Anterior cingulate cortex (tissue), 58 donors: ENCODE data around the gene MBNL1.

Source experiments
- DNase-seq, 58 donors: peaks; one replicate each; lab custom pipeline; 2025; lab: John Stamatoyannopoulos, UW

The MBNL1 gene

DNA sequence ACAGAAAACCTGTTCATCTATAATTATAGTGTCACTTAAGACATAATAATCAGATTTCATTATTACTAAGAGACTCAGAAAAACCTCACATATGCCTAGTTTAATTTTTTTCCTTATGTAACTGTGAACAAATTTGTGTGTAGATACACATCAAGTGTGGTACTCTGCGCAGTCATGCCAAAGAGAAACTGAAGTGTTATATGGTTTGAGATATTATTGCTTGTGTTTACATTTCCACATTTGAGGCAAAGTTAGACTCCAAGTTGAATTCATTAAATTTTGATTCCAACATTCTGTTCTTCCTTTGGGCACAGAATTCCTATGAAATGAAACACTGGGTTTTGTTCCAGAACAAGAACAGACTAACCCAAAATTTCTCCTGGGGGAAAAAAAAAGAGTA is 2.2 kb downstream of the MBNL1 start:
- DNase-seq, result no peak

DNA sequence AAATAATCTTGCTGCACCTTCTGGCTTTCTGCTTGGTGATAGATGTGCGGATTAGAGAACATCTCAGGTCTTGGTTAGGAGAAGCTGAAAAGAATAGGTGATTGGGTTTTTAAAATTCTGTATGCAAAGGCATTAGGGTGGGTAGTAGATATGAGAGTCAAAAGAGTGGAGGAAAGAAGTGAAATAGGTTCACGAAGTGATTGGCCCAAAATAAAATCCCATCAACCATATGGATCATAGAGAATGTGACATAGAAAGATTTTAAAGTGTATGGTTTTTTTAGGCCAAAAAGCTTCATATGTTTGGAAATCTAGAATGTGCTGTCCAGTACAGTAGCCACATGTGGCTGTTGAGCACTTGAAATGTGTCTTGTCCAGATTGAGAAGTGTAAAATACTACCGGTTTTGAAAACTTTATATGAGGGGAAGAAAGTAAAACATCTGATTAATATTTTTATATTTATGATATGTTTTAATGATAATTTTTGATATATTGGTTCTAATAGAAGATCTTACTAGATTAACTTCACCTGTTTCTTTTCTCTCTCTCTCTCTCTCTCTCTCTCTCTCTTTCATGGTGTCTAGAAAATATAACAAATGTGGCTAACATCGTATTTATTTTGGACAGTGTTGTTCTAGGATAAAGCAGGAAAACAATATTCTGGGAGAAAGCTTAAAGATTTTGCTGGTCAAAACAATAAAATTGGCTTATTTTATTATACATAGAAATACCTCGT is 2.9 kb downstream of the MBNL1 start:
- DNase-seq, result no peak

GRCh38 chr3:152272771-152273242 is 4.1 kb downstream of the MBNL1 start:
- no peak for DNase-seq

GRCh38 chr3:152276681-152277080 is 8.0 kb downstream of the MBNL1 start:
- DNase-seq, result no peak

DNA sequence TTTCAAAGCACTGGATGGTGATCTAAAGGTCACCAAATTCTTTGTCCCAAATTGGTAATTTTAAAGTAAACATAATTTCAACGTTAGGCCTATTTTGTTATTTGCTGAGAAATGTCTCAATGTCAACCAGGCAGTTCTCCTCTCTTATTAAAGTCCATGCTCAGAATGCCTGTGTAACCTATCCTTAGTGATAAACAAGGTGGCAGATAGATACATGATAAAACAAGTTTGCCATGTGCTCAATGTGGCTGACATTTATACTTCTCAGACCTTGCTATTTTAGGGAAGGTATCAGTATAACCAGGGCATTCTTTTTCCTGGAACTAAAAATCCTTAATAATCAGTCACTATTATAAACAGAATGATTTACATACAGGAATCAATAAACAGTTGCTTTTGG is 8.5 kb downstream of the MBNL1 start:
- DNase-seq, result no peak

DNA sequence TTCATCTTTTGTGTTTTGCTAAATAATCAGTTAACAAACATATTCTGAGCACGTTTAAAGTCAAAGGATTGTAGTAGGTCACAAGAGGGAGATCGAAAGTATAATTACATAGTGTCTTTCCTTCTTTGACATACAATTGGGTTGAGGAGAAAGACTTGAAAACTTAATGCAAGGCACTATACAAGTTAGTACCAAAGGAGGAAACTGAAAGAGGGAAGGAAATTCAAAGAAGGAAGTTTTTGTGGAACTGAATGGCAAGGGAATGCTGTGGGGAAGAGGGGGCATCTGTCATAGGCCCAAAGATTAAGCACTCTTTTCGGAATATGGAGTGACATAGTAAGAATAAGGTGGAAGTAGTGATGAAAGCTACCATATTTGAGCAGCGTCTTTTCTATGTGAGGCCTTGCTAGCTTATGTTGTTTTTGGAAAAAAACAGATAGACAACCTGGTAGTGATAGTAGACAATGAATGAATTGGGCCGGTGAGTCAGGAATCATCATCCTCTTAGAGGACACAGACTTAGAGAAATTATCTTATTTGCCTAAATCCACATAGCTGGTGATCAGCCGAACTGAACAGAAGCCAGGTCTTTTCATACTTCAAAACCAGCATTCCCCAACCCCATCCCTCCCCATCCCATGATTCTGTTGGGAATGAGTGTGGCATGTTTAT is 10.2 kb downstream of the MBNL1 start:
- no peak for DNase-seq

- DNase-seq, result no peak
These were observed 10.8 kb downstream of the MBNL1 start for GRCh38 chr3:152279479-152279878.

GRCh38 chr3:152280539-152280938 is 11.8 kb downstream of the MBNL1 start:
- DNase-seq, result no peak

DNA sequence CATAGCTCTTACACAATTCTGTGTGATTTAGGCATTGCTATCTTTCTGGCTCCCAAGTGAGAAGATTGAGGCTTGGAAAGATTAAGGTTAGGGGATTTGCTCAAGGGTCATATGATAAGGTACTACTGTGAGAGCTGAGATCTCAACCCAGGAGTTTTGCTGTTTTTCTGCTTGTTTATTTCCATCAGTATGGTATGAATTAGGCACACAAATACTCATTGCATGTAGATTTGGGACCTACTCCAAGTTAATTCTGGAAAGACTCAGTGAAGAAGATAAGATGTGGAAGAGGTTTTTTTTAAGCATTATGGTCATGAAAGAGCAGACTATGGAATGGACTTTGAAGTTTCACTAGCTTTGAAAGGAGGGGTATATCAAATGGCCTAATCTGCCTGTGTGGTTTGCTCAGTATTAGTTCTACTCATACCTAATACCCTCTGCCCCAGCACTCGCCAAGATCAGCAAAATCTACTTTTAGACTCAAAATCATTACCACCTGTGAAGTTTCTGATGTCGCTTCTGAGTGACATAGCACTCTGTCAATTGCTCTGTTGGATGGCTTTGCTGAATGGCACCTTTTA is 12.5 kb downstream of the MBNL1 start:
- DNase-seq, result no peak

DNA sequence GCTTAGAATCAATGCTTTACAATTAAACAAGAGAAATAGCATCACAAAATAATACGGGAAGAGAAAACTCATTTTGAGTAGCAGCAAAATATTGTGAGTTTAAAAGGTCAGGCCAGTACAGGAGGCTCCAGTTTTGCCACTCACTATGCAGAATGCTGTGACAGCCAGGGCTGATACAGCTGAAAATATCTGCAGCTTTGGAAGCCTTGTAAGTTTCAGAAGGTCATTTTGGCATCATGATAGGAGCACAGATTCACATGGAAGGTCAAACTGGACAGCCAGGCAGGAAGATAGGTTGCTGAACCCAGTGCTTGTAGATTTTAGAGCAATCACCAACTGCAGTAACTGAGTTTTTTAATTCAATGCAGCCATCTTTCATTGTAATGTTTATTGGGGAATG is 14.1 kb downstream of the MBNL1 start:
- no peak for DNase-seq

DNA sequence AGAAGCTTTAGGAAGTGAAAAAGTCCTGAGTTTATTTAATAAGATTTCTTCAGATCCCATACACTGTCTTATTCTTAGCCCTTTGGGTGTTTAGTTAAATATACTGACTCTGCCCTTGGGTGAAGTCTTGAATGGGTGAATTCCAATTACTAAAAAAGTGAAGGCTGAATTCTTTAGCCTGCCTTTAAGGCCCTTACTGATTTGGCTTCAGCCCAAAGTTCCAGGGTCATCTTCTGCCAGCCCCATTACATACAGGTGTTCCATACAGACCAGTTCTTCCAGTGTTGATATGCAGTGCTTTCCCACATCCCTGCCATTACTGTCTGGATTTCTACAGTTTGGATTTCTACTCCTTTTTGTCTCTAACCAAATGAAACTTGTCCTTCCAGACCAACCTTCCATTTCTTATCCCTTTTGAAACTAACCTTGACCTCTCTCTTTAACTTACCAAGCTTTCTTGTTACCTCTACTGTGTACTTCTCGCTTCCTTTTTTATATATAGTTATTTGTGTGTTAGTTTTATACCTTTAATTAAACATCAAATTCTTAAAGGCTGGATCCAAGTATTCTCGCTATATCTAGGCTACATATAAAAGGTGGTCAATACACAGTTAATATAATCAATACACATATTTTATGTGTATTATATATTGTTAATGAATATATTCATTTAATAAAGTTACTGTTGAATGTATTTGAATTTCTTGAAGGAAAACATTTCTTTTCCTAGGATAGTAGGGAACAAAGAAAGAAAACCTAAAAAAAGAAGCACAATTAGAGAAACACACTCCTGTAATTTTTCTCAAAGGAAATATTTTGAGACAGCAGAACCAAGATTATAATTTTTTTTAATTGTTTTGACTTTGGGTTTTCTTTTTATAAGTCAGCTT is 15.0 kb downstream of the MBNL1 start:
- no peak for DNase-seq

GRCh38 chr3:152284906-152285305 is 16.2 kb downstream of the MBNL1 start:
- no peak for DNase-seq

DNA sequence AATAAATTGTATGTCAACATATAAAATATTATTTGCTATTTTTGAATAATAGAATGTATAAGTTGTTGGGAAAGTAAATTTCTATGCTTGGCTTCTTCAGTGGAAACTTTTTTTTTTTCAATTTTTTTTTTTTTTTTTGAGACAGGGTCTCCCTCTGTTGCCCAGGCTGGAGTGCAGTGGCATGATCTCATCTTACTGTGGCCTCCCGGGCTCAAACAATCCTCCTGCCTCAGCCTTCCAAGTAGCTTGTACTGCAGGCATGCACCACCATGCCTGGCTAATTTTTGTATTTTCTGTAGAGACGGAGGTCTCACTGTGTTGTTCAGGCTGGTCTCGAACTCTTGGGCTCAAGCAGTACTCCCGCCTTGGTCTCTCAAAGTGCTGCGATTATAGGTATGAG is 16.8 kb downstream of the MBNL1 start:
- DNase-seq, result no peak

GRCh38 chr3:152287898-152288576 is 19.3 kb downstream of the MBNL1 start:
- DNase-seq, result no peak

- DNase-seq, result no peak
These were observed 20.0 kb downstream of the MBNL1 start for GRCh38 chr3:152288681-152289080.

GRCh38 chr3:152289708-152290107 is 21.0 kb downstream of the MBNL1 start:
- DNase-seq, result no peak

GRCh38 chr3:152290374-152290773 is 21.6 kb downstream of the MBNL1 start:
- no peak for DNase-seq

DNA sequence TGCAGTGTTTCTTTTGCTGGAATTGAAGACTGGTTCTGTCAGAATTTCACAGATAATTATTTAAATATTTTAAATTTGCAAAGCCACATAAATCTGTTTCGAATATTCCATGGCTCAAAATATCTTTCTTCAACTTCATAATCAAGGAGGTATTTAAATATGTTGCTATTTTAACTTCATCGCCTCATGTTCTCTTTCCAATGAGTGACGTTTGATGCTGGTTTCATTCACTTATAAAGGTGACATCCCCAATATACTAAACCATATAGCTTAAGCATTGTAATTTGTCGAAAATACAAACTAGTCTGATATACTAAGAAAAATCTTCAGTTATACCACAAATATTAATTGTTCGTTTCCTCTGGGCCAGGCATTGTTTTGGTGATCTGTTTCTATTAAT is 22.5 kb downstream of the MBNL1 start:
- DNase-seq, result no peak

- no peak for DNase-seq
These were observed 22.9 kb downstream of the MBNL1 start for GRCh38 chr3:152291649-152292066.

- DNase-seq, result no peak
These were observed 23.6 kb downstream of the MBNL1 start for GRCh38 chr3:152292366-152292765.
